ENCODE measurements around the gene AAK1.

AAK1 gene

GRCh38 chr2:69589973-69590652, 53.4 kb downstream of the AAK1 start:
- H3K27ac ChIP-seq, result peak overlapping the region in 1 of 2 donors; percentile 42
- DNase-seq (ENCODE audit: low spot score), result no peak
- no peak for TF ChIP-seq CTCF (IDR thresholded peaks at IDR 0.05)
- peak overlapping the region; percentile 24 for H3K4me3 ChIP-seq

GRCh38 chr2:69588945-69589344, 54.6 kb downstream of the AAK1 start:
- DNase-seq (ENCODE audit: low spot score), result no peak
- Histone ChIP-seq H3K4me3 (no peak overlapping the region), H3K27ac (no peak overlapping the region)
- TF ChIP-seq CTCF (IDR thresholded peaks at IDR 0.05), result no peak

- DNase-seq (ENCODE audit: low spot score), result no peak
- TF ChIP-seq CTCF (IDR thresholded peaks at IDR 0.05), result no peak
- Histone ChIP-seq H3K4me3 (no peak overlapping the region), H3K27ac (no peak overlapping the region)
Measured at GRCh38 chr2:69588403-69588802, 55.1 kb downstream of the AAK1 start.

GRCh38 chr2:69585855-69586555, 57.5 kb downstream of the AAK1 start:
- no peak for DNase-seq (ENCODE audit: low spot score)
- H3K27ac ChIP-seq, result no peak overlapping the region
- no peak overlapping the region for H3K4me3 ChIP-seq
- no peak for TF ChIP-seq CTCF (IDR thresholded peaks at IDR 0.05)

- no peak for TF ChIP-seq CTCF (IDR thresholded peaks at IDR 0.05)
- DNase-seq (ENCODE audit: low spot score), result no peak
- Histone ChIP-seq H3K27ac (no peak overlapping the region), H3K4me3 (no peak overlapping the region)
Measured at GRCh38 chr2:69584127-69584889, 59.2 kb downstream of the AAK1 start.

- no peak for TF ChIP-seq CTCF (IDR thresholded peaks at IDR 0.05)
- Histone ChIP-seq H3K27ac (no peak overlapping the region), H3K4me3 (no peak overlapping the region)
- DNase-seq (ENCODE audit: low spot score), result no peak
Measured at GRCh38 chr2:69583321-69583833, 60.2 kb downstream of the AAK1 start.
